NCI-H1417 treated with DMSO at 0.1 percent for 48 hours (cell line): ENCODE data around the gene RSPRY1.
A peak's percentile ranks its signal among the peaks of the same experiment; 100 is the strongest.

Experiments used
- DNase-seq: peaks from one replicate; lab custom pipeline; 2025; lab: John Stamatoyannopoulos, UW

The RSPRY1 gene

DNA sequence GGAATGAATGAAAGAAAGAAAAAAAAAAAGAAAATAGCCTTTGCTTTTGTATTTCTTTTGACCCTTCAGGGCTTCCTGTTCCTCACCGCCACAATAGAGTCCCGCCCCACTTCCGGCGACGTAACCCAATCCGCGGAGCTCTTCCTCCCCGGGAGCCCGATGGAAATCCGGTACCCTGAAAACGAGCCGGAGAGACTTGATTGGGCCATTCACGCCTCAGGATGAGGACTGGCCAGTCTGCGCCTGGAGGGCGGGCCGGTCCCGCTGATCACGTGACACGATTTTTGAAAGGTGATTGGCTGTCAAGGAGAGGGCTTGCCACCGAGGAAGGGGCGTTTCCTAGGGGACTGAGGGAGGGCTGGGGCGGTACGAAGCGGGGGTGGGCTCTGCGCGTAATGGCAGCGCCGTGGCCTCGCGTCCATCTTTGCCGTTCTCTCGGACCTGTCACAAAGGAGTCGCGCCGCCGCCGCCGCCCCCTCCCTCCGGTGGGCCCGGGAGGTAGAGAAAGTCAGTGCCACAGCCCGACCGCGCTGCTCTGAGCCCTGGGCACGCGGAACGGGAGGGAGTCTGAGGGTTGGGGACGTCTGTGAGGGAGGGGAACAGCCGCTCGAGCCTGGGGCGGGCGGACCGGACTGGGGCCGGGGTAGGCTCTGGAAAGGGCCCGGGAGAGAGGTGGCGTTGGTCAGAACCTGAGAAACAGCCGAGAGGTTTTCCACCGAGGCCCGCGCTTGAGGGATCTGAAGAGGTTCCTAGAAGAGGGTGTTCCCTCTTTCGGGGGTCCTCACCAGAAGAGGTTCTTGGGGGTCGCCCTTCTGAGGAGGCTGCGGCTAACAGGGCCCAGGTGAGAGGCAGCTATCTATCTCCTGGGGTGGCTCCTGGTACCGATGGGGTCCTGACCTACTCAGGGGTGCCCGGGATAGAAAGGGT is at the start of gene RSPRY1, which contains the start of gene PSME3IP1:
TSS of gene RSPRY1 (plus strand) at position 385 of the 927 bp plus-strand sequence. CDS start 18,330 bp downstream, outside the sequence.
TSS of gene PSME3IP1 (minus strand) at position 95 of the 927 bp plus-strand sequence. CDS start 12,185 bp downstream, outside the sequence.
- peak; percentile 93 for DNase-seq

DNA sequence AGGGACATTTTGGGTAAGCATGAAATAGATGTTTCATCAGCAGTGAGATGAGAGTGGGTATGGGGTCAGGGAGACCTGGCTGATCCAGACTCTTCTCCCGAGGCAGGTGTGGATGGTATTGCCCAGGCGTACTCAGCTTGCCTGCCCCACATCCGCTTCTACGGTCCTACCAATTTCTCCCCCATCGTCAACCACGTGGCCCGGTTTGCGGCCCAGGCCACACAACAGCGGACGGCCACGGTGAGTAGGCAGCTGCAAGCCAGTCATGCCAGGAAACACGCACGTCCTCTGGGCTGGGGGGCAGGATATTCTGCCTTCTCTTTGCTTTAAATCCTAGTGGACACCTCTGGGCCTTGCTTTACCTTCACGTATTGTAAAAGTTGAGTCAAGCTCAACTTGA is 49.1 kb upstream of the RSPRY1 start:
- no peak for DNase-seq

DNA sequence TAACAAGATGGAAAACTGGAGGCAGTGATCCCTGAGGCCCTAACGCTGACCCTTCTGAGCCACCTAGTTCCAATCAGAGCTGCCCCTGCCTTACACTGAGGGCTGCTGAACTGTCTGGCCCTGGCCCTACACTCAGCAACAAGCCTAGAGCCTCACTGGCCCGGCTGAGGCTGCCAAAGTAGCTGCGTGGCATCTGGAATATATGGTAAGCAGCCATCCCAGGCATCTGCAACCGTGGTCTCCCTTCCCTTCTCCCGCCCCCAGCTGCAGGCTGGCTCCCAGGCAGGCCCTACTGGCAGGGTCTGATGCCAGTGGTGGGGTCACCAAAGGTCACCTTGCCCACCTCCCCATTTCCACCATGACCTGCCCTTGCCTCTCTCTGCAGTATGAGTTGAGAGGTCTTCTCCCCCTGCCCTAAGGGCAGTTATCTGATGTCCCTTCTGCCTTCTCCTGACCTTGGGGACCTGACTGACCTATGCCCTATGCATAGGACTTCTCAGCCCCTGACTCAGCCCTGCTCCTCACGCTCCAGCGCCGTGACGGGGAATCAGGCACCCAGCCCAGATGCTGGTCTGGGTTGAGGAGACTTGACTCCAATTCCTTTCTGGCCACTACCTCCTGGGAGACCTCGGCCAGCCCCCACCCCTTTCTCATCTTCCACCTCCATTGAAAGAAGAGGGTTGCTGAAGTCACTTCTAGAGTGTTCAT is 48.4 kb upstream of the RSPRY1 start:
- no peak for DNase-seq

DNA sequence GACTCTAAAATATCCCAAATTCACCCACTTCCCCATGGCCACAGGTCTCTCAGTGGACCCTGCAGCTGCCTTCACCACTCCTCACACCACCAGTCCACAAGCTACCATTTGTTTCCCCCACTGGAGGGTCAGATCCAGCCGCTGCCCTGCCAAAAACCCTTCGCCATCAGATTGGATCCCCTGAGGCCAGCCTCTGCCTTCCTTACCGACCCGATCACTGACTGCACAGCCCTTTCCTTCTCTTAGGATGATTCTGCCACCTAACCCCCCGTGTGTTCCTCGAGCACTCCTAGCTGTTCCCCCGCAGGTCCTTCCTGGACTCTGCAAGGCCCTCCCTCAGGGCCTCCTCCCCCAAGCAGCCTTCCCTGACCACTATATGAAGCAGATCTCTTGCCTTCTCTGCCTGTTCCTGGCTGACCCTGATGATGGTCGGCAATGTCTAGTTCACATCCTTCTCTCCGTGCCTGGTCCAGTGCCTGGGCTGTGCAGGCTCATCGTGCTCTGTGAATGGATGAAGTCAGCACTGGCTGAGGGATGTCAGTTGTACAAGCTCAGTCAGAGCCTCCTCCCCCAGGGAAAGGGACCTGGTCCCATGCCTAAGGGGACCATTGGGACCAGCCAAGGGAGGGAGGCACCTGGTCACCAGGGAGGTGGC is 47.7 kb upstream of the RSPRY1 start:
- DNase-seq, result no peak

GRCh38 chr16:57140931-57141668 is 45.0 kb upstream of the RSPRY1 start:
- no peak for DNase-seq

- no peak for DNase-seq
Measured at GRCh38 chr16:57141822-57142631, 44.1 kb upstream of the RSPRY1 start.

GRCh38 chr16:57143149-57143921 is 42.8 kb upstream of the RSPRY1 start:
- DNase-seq, result no peak

- no peak for DNase-seq
Measured at GRCh38 chr16:57144027-57144426, 42.1 kb upstream of the RSPRY1 start.

DNA sequence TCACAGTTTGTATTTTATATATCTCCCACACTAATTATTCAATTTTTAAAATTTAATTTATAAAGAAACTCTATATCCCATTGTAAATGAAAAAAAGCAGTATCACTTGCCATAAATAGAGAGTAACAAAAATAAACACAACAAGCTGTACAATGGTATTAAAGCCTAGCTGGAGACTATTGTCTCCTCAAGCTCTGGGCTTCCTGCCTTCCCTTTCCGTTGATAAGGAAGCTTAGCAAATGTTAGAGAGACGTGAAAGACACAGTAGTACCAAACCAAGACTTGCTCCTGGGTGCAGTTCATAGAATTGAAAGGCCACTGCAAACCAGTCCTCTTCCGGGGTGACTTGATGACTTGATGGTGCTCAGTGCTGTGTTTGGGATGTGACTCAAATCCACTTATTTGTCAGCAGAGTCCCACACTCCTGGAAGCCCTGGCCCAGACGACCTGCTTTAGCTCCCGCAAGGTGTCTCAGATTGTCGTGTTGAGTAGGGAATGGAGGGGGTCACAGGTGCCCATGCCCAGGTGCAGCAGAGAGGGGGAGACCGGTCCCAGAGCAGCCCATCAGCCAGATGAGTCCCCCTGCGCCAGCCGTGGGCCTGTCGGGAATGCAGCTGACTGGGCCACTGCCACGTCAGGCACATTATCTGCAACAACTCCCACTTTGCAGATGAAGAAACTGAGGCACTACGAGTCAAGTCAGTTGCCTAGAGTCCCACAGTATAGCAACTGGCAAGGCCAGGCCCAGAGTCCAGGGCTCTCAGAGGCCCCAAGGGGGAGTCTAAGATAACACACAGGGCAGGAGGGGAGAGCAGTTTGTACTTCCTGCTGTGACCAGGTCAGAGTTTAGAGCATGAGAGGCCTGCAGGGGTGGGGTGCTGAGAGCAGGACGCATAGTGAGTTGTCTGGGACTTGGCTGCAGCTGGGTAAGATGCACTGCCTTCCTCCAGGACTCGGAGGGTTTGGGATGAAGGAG is 40.8 kb upstream of the RSPRY1 start:
- no peak for DNase-seq

GRCh38 chr16:57146040-57146647 is 40.0 kb upstream of the RSPRY1 start:
- no peak for DNase-seq

- no peak for DNase-seq
Measured at GRCh38 chr16:57146735-57147134, 39.4 kb upstream of the RSPRY1 start.

DNA sequence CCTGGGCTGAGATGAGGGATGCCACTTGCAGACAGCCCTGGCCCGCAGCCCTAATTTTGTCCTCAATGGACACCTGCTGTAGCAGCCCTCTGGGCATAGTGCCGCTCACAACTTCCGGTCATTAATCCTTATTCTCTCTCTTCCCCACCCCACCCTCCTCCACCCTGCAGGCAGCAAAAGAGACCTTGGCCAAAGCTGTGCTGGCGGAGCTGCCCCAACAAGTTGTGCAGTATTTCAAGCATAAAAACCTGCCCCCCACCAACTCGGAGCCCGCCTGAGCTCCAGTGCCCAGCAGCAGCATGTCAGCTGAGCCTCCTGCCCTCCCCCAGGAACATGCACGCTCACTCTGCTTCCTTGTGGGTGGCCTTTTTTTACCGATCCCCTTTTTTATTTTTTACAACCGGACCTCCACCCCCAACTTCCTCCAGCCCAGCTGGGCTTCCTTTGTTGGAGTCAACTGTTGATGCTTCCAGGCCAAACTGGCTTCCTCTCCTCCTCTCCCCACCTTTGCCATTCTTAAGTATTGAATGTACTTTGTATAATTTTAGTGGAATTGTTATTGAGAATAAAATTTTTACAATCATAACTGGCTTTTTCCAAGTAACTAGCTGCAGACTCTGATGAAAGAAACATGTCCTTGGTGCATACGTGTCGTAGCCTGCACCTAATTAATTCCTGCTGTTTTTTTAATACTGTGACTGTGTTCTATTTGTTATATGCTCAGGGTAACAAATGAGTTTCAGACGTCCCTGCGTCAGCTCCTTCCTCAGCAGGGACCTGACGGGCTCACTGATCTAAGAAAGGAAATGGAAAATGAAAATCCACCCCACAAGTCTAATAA is 38.5 kb upstream of the RSPRY1 start:
- DNase-seq, result no peak

DNA sequence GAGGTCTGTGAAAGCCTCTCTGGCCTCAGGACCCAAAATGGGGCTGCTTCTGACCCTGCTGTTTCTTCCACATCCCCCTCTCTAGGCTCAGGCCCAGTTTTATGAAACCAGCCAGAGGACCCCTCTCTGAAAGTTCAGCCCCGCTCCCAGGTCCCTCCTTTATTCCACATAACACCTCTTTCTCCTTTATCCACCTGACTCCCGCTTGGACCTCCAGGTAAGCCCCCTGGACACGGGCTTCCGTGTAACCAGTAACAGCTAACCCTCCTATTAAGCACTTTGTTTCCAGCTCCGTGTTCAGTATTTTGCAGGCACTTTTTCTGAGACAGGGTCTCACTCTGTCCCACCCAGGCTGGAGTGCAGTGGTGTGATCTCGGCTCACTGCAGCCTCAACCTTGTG is 37.6 kb upstream of the RSPRY1 start:
- DNase-seq, result no peak

- no peak for DNase-seq
Measured at GRCh38 chr16:57149391-57149790, 36.7 kb upstream of the RSPRY1 start.

GRCh38 chr16:57150682-57151330 is 35.3 kb upstream of the RSPRY1 start:
- no peak for DNase-seq

- DNase-seq, result no peak
Measured at GRCh38 chr16:57151369-57151768, 34.8 kb upstream of the RSPRY1 start.
